Prostate gland (tissue), 2 donors: ENCODE data around the gene ZNF581. TPM values are rescaled to one million over a fixed set of nuclear protein-coding genes. Genes with fewer than 3 reads are reported as not detected.

Source experiments
- DNase-seq: peaks from one replicate; pipeline ENCODE4 v3.0.0-alpha.2; 2019; ENCODE audit warnings: low spot score
- H3K27ac ChIP-seq, 2 donors: fragments of 200-600 bp; sonication (generic); 2 replicates each; pipeline ENCODE4 v1.5.1; 2017 to 2019
- H3K27me3 ChIP-seq: fragments of 200-600 bp; sonication (generic); replicated peaks from 2 replicates; pipeline ENCODE4 v1.5.1; 2019; ENCODE audit not compliant: insufficient read depth
- H3K36me3 ChIP-seq, 2 donors: fragments of 200-600 bp; sonication (generic); 1 replicate in 1 of 2; 2 replicates in 1 of 2; pipeline versions ENCODE4 v1.5.1 to v1.8.1; 2017 to 2019
- H3K4me1 ChIP-seq: fragments of 200-600 bp; sonication (generic); replicated peaks from 2 replicates; pipeline ENCODE4 v1.5.1; 2019
- H3K4me3 ChIP-seq, 2 donors: fragments of 200-600 bp; sonication (generic); 2 replicates each; pipeline ENCODE4 v1.5.1; 2017 to 2019
- H3K9me3 ChIP-seq: fragments of 200-600 bp; sonication (generic); 2 replicates; pipeline ENCODE4 v1.5.1; 2017
- CTCF ChIP-seq, 4 experiments: fragments of 200-600 bp in 2 of 4; fragments of 450-650 bp in 2 of 4; sonication (generic) in 2 of 4; IDR thresholded peaks; 1 replicate in 3 of 4; 2 replicates in 1 of 4; pipeline ENCODE4 v1.5.1; 2016 to 2019; ENCODE audit warnings: antibody characterized with exemption in 4 of 4, mild to moderate bottlenecking in 2 of 4, moderate library complexity in 2 of 4
- POLR2A ChIP-seq: fragments of 450-650 bp; IDR thresholded peaks from one replicate; pipeline ENCODE4 v1.6.1; 2016; ENCODE audit warnings: antibody characterized with exemption, mild to moderate bottlenecking
- POLR2AphosphoS5 ChIP-seq: sonication (generic); formaldehyde crosslinking; IDR thresholded peaks from one replicate; pipeline ENCODE4 v1.6.1; 2017; ENCODE audit warnings: antibody characterized with exemption
- WGBS: methylation state at CpG from one replicate; pipeline ENCODE4 v1.1.5; 2018; 5-methylcytosine and 5-hydroxymethylcytosine counted together
- intact Hi-C: fragments of 100-400 bp; cut with DNase I; formaldehyde crosslinking; loops from one replicate; pipeline ENCODE4 v1.14.2; 2022
- total RNA-seq, 2 donors: library from RNA; depleted of rRNA; stranded (reverse); fragments of >200 nt; gene quantifications; one replicate each; pipeline ENCODE4 v1.1.0, GENCODE V29; 2016

Gene ZNF581
- total RNA-seq, 2 donors from 2014 or later: 19.7 to 20.6 TPM

- intact Hi-C loops: no loop called here
Measured at GRCh38 chr19:55667958-55668357, 24.5 kb downstream of the ZNF581 start.

DNA sequence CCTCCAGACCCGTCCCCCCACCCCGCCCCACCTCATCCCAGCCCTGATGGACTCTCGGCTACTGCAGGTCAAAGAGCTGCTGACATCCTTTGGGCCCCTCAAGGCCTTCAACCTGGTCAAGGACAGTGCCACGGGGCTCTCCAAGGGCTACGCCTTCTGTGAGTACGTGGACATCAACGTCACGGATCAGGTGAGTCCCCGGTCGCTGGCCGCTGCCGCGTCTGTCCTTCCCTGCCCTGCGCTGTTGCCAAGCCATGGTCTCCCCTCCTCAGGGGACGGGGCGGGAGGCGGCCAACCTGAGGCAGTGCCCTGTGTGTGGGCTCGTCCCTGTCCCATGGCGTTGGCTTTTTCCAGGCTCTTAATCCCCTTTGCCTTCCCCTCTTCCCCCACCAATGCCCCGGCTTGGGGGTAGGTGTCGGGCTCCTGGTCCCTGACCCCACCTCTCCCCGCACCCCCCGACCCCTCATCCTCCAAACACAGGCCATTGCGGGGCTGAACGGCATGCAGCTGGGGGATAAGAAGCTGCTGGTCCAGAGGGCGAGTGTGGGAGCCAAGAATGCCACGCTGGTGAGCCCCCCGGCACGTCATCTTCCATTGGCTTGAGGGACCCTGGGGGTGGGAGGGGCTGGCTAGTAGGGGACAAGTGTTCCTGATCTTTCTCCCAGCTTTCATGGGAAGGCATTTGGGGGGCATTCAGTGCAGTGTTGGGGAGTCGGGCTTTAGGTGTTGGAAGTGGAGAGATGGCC is 25.3 kb downstream of the ZNF581 start:
- H3K9me3 ChIP-seq: no peaks in the 10 kb centered on the region
- 90% methylated on average over 30 of the region's 30 CpGs for WGBS
- no peak overlapping the region for H3K27ac ChIP-seq
- H3K4me1 ChIP-seq: no peaks in the 10 kb centered on the region
- TF ChIP-seq POLR2A: no peak
- no peak for TF ChIP-seq POLR2AphosphoS5
- TF ChIP-seq CTCF (IDR thresholded peaks at IDR 0.05): no peak
- no peaks in the 10 kb centered on the region for H3K27me3 ChIP-seq
- intact Hi-C loops: no loop called here
- no peak for DNase-seq
- no peak overlapping the region for H3K4me3 ChIP-seq
- peaks cover 28 to 41% of the 10 kb centered on the region in 2 donors for H3K36me3 ChIP-seq

More at GRCh38 chr19:55667958-55668357, 24.5 kb downstream of the ZNF581 start:
- Histone ChIP-seq H3K4me3 (no peak overlapping the region), H3K4me1 (no peaks in the 10 kb centered on the region), H3K9me3 (no peaks in the 10 kb centered on the region), H3K27ac (no peak overlapping the region), H3K27me3 (no peaks in the 10 kb centered on the region), H3K36me3 (peaks cover 32 to 48% of the 10 kb centered on the region in 2 donors)
- TF ChIP-seq POLR2A (no peak), POLR2AphosphoS5 (no peak), CTCF (IDR thresholded peaks at IDR 0.05) (no peak)
- WGBS: 71% methylated on average over 11 of the region's 11 CpGs
- DNase-seq: no peak

GRCh38 chr19:55669418-55670279 is 26.2 kb downstream of the ZNF581 start:
- no peaks in the 10 kb centered on the region for H3K4me1 ChIP-seq
- H3K4me3 ChIP-seq: no peak overlapping the region
- no peaks in the 10 kb centered on the region for H3K9me3 ChIP-seq
- TF ChIP-seq CTCF (IDR thresholded peaks at IDR 0.05) (no peak), POLR2AphosphoS5 (no peak), POLR2A (no peak)
- no peak for DNase-seq
- intact Hi-C loops: no loop called here
- H3K27me3 ChIP-seq: no peaks in the 10 kb centered on the region
- WGBS: 82% methylated on average over 40 of the region's 43 CpGs
- H3K27ac ChIP-seq: no peak overlapping the region
- H3K36me3 ChIP-seq: peaks cover 21 to 32% of the 10 kb centered on the region in 2 donors

- TF ChIP-seq POLR2AphosphoS5: no peak
- H3K36me3 ChIP-seq: peaks cover 21 to 30% of the 10 kb centered on the region in 2 donors
- no peak overlapping the region for H3K27ac ChIP-seq
- no peak for DNase-seq
- no peak overlapping the region for H3K4me3 ChIP-seq
- intact Hi-C loops: no loop called here
- no peaks in the 10 kb centered on the region for H3K4me1 ChIP-seq
- 81% methylated on average over 22 of the region's 23 CpGs for WGBS
- H3K9me3 ChIP-seq: no peaks in the 10 kb centered on the region
- no peaks in the 10 kb centered on the region for H3K27me3 ChIP-seq
Measured at GRCh38 chr19:55670280-55671053, 27.0 kb downstream of the ZNF581 start.

DNA sequence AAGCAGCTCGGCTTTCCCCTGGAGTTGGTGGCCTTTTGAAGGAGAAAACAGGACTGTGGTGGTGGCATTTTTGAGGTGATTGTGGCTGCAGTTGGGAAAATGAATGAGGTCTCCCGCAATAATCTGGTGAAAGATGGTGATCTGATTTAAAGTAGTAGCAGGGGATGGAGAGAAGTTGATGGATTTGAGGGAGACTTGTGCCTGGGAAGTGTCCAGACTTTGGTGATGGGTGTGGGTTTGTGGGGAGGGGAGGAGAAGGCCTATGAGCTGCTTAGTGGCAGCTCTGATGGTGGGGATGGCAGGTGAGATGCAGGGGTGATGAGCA is 27.6 kb downstream of the ZNF581 start:
- no peaks in the 10 kb centered on the region for H3K27me3 ChIP-seq
- no peak for DNase-seq
- intact Hi-C loops: no loop called here
- no peak for TF ChIP-seq POLR2A
- no peak for TF ChIP-seq CTCF (IDR thresholded peaks at IDR 0.05)
- no peak for TF ChIP-seq POLR2AphosphoS5
- no peaks in the 10 kb centered on the region for H3K9me3 ChIP-seq
- H3K4me3 ChIP-seq: no peak overlapping the region
- WGBS: 73% methylated on average over 2 of the region's 2 CpGs
- peaks cover 18 to 30% of the 10 kb centered on the region in 2 donors for H3K36me3 ChIP-seq
- H3K27ac ChIP-seq: no peak overlapping the region
- H3K4me1 ChIP-seq: no peaks in the 10 kb centered on the region
